Tongue (tissue), 2 donors: ENCODE measurements around the gene CACNA1D. TPM values are rescaled to one million over a fixed set of nuclear protein-coding genes. Genes with fewer than 3 reads are reported as not detected.
"Not testable (repeated sequence)": the region's sequence is repeated elsewhere in the genome, so short reads cannot be mapped to it uniquely, and the experiment has no call there.

Experiments used
- DNase-seq: peaks from one replicate; pipeline ENCODE4 v3.0.0-alpha.2; 2015
- total RNA-seq: library from RNA; depleted of rRNA; stranded (reverse); fragments of >200 nt; gene quantifications from one replicate; pipeline ENCODE4 v1.2.3, GENCODE V29; 2014

CACNA1D gene
- total RNA-seq, 1 donor from 2014 or later: 10.1 TPM

- DNase-seq: no peak
These were observed 35.8 kb downstream of the CACNA1D start for GRCh38 chr3:53530205-53530604.

- no peak for DNase-seq
These were observed 37.3 kb downstream of the CACNA1D start for GRCh38 chr3:53531749-53532148.

- no peak for DNase-seq
These were observed 39.1 kb downstream of the CACNA1D start for GRCh38 chr3:53533472-53533871.

GRCh38 chr3:53534216-53534615, 39.8 kb downstream of the CACNA1D start:
- no peak for DNase-seq

GRCh38 chr3:53534676-53535400, 40.4 kb downstream of the CACNA1D start:
- peak; percentile 13 for DNase-seq

- no peak for DNase-seq
These were observed 41.9 kb downstream of the CACNA1D start for GRCh38 chr3:53536282-53536681.

- no peak for DNase-seq
These were observed 49.9 kb downstream of the CACNA1D start for GRCh38 chr3:53544357-53544756.

- DNase-seq: no peak
These were observed 51.0 kb downstream of the CACNA1D start for GRCh38 chr3:53545310-53545995.

- no peak for DNase-seq
These were observed 51.6 kb downstream of the CACNA1D start for GRCh38 chr3:53545996-53546359.

GRCh38 chr3:53547327-53547726, 52.9 kb downstream of the CACNA1D start:
- no peak for DNase-seq

GRCh38 chr3:53550005-53550620, 55.7 kb downstream of the CACNA1D start:
- DNase-seq: no peak

GRCh38 chr3:53551324-53551723, 56.9 kb downstream of the CACNA1D start:
- no peak for DNase-seq

GRCh38 chr3:53552730-53553129, 58.3 kb downstream of the CACNA1D start:
- no peak for DNase-seq

GRCh38 chr3:53553200-53553599, 58.8 kb downstream of the CACNA1D start:
- DNase-seq: no peak

GRCh38 chr3:53554559-53555067, 60.2 kb downstream of the CACNA1D start:
- no peak for DNase-seq

- no peak for DNase-seq
These were observed 60.7 kb downstream of the CACNA1D start for GRCh38 chr3:53555068-53555588.

GRCh38 chr3:53566461-53567145, 72.2 kb downstream of the CACNA1D start:
- no peak for DNase-seq

- no peak for DNase-seq
These were observed 75.7 kb downstream of the CACNA1D start for GRCh38 chr3:53570081-53570480.

- DNase-seq: no peak
These were observed 76.3 kb downstream of the CACNA1D start for GRCh38 chr3:53570709-53571108.

GRCh38 chr3:53571264-53571663, 76.9 kb downstream of the CACNA1D start:
- DNase-seq: no peak

GRCh38 chr3:53572184-53572583, 77.8 kb downstream of the CACNA1D start:
- not testable (repeated sequence) for DNase-seq

GRCh38 chr3:53577506-53577905, 83.1 kb downstream of the CACNA1D start:
- peak; percentile 34 for DNase-seq
